Endothelial cell of umbilical vein (primary cell): ENCODE measurements around the gene ZDHHC20. TPM values are rescaled to one million over a fixed set of nuclear protein-coding genes. Genes with fewer than 3 reads are reported as not detected.

Experiments
- BruUV-seq: library from RNA; stranded (reverse); fragments of 400-500 nt; replicated peaks from 2 replicates; lab custom pipeline; 2021; lab: Mats Ljungman, UMichigan
- CTCF ChIA-PET: fragments of 300-600, 350-600 bp; sonication (Branson Sonifier 250); formaldehyde crosslinking; loops from one replicate; lab custom pipeline; 2021; ENCODE audit warnings: antibody characterized with exemption, inconsistent platforms; lab: Charles Lee
- POLR2A ChIA-PET: fragments of 300-600, 350-600 bp; sonication (Branson Sonifier 250); formaldehyde crosslinking; loops from one replicate; lab custom pipeline; 2021; ENCODE audit warnings: antibody characterized with exemption, inconsistent platforms; lab: Charles Lee
- DNase-seq: peaks from one replicate; pipeline ENCODE4 v3.0.0-alpha.2; 2011; ENCODE audit warnings: low read depth, low spot score
- FAIRE-seq: peaks from 2 replicates; lab custom pipeline; 2011; peaks lifted over from hg19 to GRCh38; lab: Jason Lieb, UNC
- H2AFZ ChIP-seq: 2 replicates; pipeline ENCODE4 v1.6.0; 2012; ENCODE audit warnings: low read depth, low read length, control low read depth, inconsistent platforms
- H3K27ac ChIP-seq: 2 replicates; pipeline ENCODE4 v1.5.1; 2011; ENCODE audit warnings: low read depth, mild to moderate bottlenecking, control low read depth, low read length, moderate library complexity; ENCODE audit not compliant: insufficient read depth
- H3K27me3 ChIP-seq, 2 experiments: 2 replicates each; pipeline versions ENCODE4 v1.6.0 to v1.6.1; 2011; ENCODE audit warnings: low read length in 2 of 2, mixed read lengths in 1 of 2; ENCODE audit not compliant: control insufficient read depth in 2 of 2, insufficient read depth in 2 of 2
- H3K36me3 ChIP-seq, 2 experiments: 2 replicates in 1 of 2; 3 replicates in 1 of 2; pipeline ENCODE4 v1.5.1; 2011; ENCODE audit warnings: low read length in 2 of 2, mild to moderate bottlenecking in 1 of 2, moderate library complexity in 1 of 2; ENCODE audit not compliant: control insufficient read depth in 2 of 2, insufficient read depth in 2 of 2; ENCODE audit errors: extremely low read depth in 1 of 2
- H3K4me1 ChIP-seq: 3 replicates; pipeline ENCODE4 v1.5.1; 2011; ENCODE audit warnings: mild to moderate bottlenecking, low read length; ENCODE audit not compliant: control insufficient read depth, insufficient read depth; ENCODE audit errors: extremely low read depth
- H3K4me2 ChIP-seq: 2 replicates; pipeline ENCODE4 v1.6.1; 2011; ENCODE audit warnings: low read length, control low read depth, mixed read lengths; ENCODE audit not compliant: insufficient read depth
- H3K4me3 ChIP-seq, 3 experiments: fragments of 200-600 bp in 1 of 3; sonication (generic), shearing (Covaris generic) in 1 of 3; replicated peaks in 1 of 3; 2 replicates each; pipeline ENCODE4 v1.5.1; 2011 to 2016; ENCODE audit warnings: control low read depth in 3 of 3, low read length in 3 of 3, mild to moderate bottlenecking in 2 of 3, inconsistent platforms in 1 of 3, low read depth in 1 of 3, moderate library complexity in 1 of 3; ENCODE audit not compliant: insufficient read depth in 1 of 3
- H3K79me2 ChIP-seq: 2 replicates; pipeline ENCODE4 v1.6.0; 2012; ENCODE audit warnings: low read length, inconsistent platforms; ENCODE audit not compliant: control insufficient read depth, insufficient read depth
- H3K9ac ChIP-seq: replicated peaks from 2 replicates; pipeline ENCODE3; 2011; ENCODE audit warnings: low read length, control low read depth; ENCODE audit not compliant: insufficient read depth; ENCODE audit errors: extremely low read depth
- H3K9me1 ChIP-seq: replicated peaks from 3 replicates; pipeline ENCODE4 v1.6.0; 2011; ENCODE audit warnings: mild to moderate bottlenecking, low read length; ENCODE audit not compliant: control insufficient read depth, insufficient read depth; ENCODE audit errors: extremely low read depth
- H3K9me3 ChIP-seq: replicated peaks from 2 replicates; pipeline ENCODE4 v1.5.1; 2012; ENCODE audit warnings: low read length, inconsistent platforms; ENCODE audit not compliant: control insufficient read depth, insufficient read depth
- H4K20me1 ChIP-seq: replicated peaks from 2 replicates; pipeline ENCODE3; 2011; ENCODE audit warnings: mild to moderate bottlenecking, low read length; ENCODE audit not compliant: control insufficient read depth, insufficient read depth; ENCODE audit errors: extremely low read depth
- CTCF ChIP-seq, 2 donors: IDR thresholded peaks; 1 replicate in 1 of 2; 2 replicates in 1 of 2; pipeline ENCODE4 v1.5.1; 2011; ENCODE audit warnings: low read length in 2 of 2, mild to moderate bottlenecking in 2 of 2, moderate library complexity in 2 of 2, control low read depth in 1 of 2, inconsistent platforms in 1 of 2, low read depth in 1 of 2; ENCODE audit not compliant: insufficient read depth in 1 of 2; ENCODE audit errors: extremely low read depth in 1 of 2
- EZH2 ChIP-seq: IDR thresholded peaks from 2 replicates; pipeline ENCODE4 v1.6.1; 2012; ENCODE audit warnings: borderline replicate concordance, low read depth, mild to moderate bottlenecking, moderate library complexity, low read length, inconsistent platforms; ENCODE audit not compliant: severe bottlenecking
- FOS ChIP-seq: IDR thresholded peaks from 2 replicates; pipeline ENCODE4 v1.6.1; 2011; ENCODE audit warnings: mild to moderate bottlenecking, low read length, moderate library complexity, borderline replicate concordance; ENCODE audit not compliant: insufficient read depth
- GATA2 ChIP-seq: IDR thresholded peaks from 2 replicates; pipeline ENCODE4 v1.7.0; 2011; ENCODE audit warnings: low read depth, mild to moderate bottlenecking, moderate library complexity, mixed read lengths, low read length; ENCODE audit not compliant: insufficient read length, insufficient read depth
- JUN ChIP-seq: IDR thresholded peaks from 2 replicates; pipeline ENCODE4 v1.6.1; 2011; ENCODE audit warnings: borderline replicate concordance, low read depth; ENCODE audit not compliant: insufficient read length, insufficient read depth
- MAX ChIP-seq: IDR thresholded peaks from 2 replicates; pipeline ENCODE4 v1.6.1; 2011; ENCODE audit not compliant: insufficient read depth, insufficient read length
- MYC ChIP-seq: IDR thresholded peaks from one replicate; pipeline ENCODE4 v1.6.1; 2011; ENCODE audit warnings: mild to moderate bottlenecking, low read depth, low read length
- POLR2A ChIP-seq: IDR thresholded peaks from 2 replicates; pipeline ENCODE4 v1.6.1; 2012; ENCODE audit warnings: low read depth, mild to moderate bottlenecking, control low read depth, low read length
- POLR2AphosphoS5 ChIP-seq: IDR thresholded peaks from 2 replicates; pipeline ENCODE4 v1.6.1; 2012; ENCODE audit warnings: low read depth, mild to moderate bottlenecking, control low read depth, low read length, moderate library complexity; ENCODE audit not compliant: insufficient read depth
- dilution Hi-C: fragments of 300-500 bp; cut with MboI; formaldehyde crosslinking; loops from one replicate; pipeline ENCODE4 v1.15.0; 2019; ENCODE audit warnings: low sequenced_read_pairs; ENCODE audit not compliant: extremely low pct_ligation_motif_present
- intact Hi-C: fragments of 100-400 bp; cut with micrococcal nuclease; formaldehyde crosslinking; loops from one replicate; pipeline ENCODE4 v1.10.0; 2022
- polyA plus RNA-seq, 4 experiments: library from polyadenylated mRNA; depleted of rRNA in 3 of 4; stranded (reverse) in 3 of 4; unstranded in 1 of 4; fragments of >200 nt; gene quantifications; 2 replicates each; pipeline versions ENCODE4 v1.2.1 to v1.2.3, GENCODE V29; 2011 to 2012; ENCODE audit warnings: missing spikeins in 1 of 4
- total RNA-seq: library from RNA; stranded (reverse); gene quantifications from 2 replicates; pipeline ENCODE4 v1.2.3, GENCODE V29; 2021

Gene ZDHHC20
- total and polyA plus RNA-seq, 2 donors (not counting 3 experiments of a cell fraction or from before 2014, with no cell fraction given) = 22.1 to 59.4 TPM

- H3K36me3 ChIP-seq = no peaks in the 10 kb centered on the region
- DNase-seq = no peak
- no peak overlapping the region for H3K9ac ChIP-seq
- no peak overlapping the region for H3K4me3 ChIP-seq
- CTCF ChIA-PET = no interaction called here
- H2AFZ ChIP-seq = no peak overlapping the region
- H3K27me3 ChIP-seq = no peaks in the 10 kb centered on the region
- H3K9me1 ChIP-seq = no peaks in the 10 kb centered on the region
- intact Hi-C loops = no loop called here
- BruUV-seq = no TSS peak
- H3K79me2 ChIP-seq = no peaks in the 10 kb centered on the region
- H4K20me1 ChIP-seq = no peaks in the 10 kb centered on the region
- no peaks in the 10 kb centered on the region for H3K9me3 ChIP-seq
- H3K4me1 ChIP-seq = no peaks in the 10 kb centered on the region
- TF ChIP-seq CTCF (IDR thresholded peaks at IDR 0.05; ENCODE audit: extremely low read depth in 1 of 2, insufficient read depth in 1 of 2, low read depth in 1 of 2, low read length in 2 of 2) (no peak), POLR2AphosphoS5 (no peak), POLR2A (no peak), EZH2 (no peak), GATA2 (no peak), MYC (no peak), MAX (no peak), FOS (no peak), JUN (no peak)
- POLR2A ChIA-PET = no interaction called here
- no peak for FAIRE-seq
- H3K27ac ChIP-seq = no peak overlapping the region
- dilution Hi-C loops = no loop called here
- H3K4me2 ChIP-seq = no peak overlapping the region
Measured at GRCh38 chr13:21364916-21365315, 94.2 kb downstream of the ZDHHC20 start.
